A549 treated with dexamethasone at 1 μM for 4 hours (cell line): Measurements from ENCODE around the gene ADGRL2. TPM values are rescaled to one million over a fixed set of nuclear protein-coding genes. Genes with fewer than 3 reads are reported as not detected.

ENCODE experiments used
- total RNA-seq: library from RNA; stranded (reverse); fragments of 200-300 nt; extraction: Qiagen RNA extraction; gene quantifications from 5 replicates; pipeline ENCODE4 v1.2.3, GENCODE V29; 2022

ADGRL2 gene
- total RNA-seq: 7.2 to 9.5 TPM (median 9.3 TPM) in 5 replicates

DNA sequence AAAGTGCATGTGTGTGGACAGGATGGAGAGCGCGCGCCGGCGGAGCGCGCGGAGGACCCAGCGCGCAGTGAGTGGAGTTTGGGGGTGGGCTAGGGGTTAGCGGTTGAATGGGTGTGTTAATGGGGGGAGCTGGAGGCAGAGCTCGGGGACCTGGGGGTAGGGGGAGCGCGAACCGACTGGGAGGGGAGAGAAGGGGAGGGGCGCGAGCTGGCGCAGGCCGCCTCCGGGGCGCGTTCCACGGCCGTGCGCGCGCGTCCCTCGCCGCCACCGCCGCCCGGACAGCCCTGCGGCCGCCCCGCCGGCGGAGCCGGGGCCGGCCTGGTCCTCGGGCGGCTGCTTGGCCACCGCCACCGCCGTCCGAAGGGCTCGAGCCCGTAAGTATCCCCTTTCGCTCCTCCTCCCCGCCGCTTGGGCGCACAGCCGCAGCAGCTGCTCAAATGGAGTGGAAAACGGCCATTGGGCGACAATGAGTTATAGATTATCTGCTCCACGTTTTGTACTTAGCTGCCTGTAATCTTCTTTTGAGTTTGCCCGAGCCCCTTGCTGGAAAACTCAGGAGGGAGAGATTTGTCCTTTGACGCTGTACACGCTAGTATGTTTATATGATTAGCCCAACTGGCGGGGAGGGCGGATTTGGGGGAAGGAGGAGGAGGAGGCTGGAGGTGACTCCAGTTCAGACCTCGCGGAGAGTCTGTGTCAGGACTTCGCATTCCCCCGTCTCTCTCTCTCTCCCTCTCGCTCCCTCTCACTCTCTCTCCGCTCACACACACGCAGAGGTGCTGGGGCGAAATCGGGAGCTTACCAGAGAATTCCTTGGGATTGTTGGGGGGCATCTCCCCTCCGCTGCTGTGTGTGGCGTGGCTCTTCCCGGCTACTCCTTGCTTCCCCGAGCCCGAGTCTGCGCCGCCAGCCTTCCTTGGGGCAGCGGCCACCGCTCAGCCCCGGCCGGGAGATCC is at the start of gene ADGRL2:
TSS of gene ADGRL2 (plus strand) at position 240 of the 956 bp plus-strand sequence. CDS start 36,051 bp downstream, outside the sequence.

